Measurements from ENCODE around the gene HDHD5. TPM values are rescaled to one million over a fixed set of nuclear protein-coding genes. Genes with fewer than 3 reads are reported as not detected.
A peak's percentile ranks its signal among the peaks of the same experiment; 100 is the strongest.

HDHD5 gene
- total RNA-seq, 1 experiment from 2014 or later = 68.4 TPM

- no peak overlapping the region for H2BK20ac ChIP-seq (ENCODE audit: low read depth, low read length, poor library complexity, severe bottlenecking)
- Mint-ChIP-seq H3K9me3 (no peaks in the 10 kb centered on the region), H3K4me3 (no peak overlapping the region), H3K27me3 (ENCODE audit: low read depth) (peaks cover 24% of the 10 kb centered on the region), H3K4me1 (peaks cover 36 to 39% of the 10 kb centered on the region in 2 experiments), H3K36me3 (ENCODE audit: insufficient read depth in 1 of 3, low read depth in 3 of 3) (no peaks in the 10 kb centered on the region; a peak in 1 of 7 replicates), H3K27ac (0 out of 7 replicates have a peak overlapping the region, but pooled peaks of 1 of the 3 experiments have one; percentile 15)
- no peak overlapping the region for H3K27ac ChIP-seq (ENCODE audit: insufficient read length, low read depth, low read length)
- H3K56ac ChIP-seq (ENCODE audit: insufficient read length, low read depth, low read length) = no peak overlapping the region
- H2BK120ac ChIP-seq (ENCODE audit: low read depth, low read length, poor library complexity, severe bottlenecking) = no peak overlapping the region
- no peak overlapping the region for H2AK5ac ChIP-seq (ENCODE audit: insufficient read length, low read length)
- H3K79me1 ChIP-seq (ENCODE audit: insufficient read depth, low read depth, low read length, poor library complexity, severe bottlenecking) = peaks cover 5% of the 10 kb centered on the region
- peaks cover 4% of the 10 kb centered on the region for H3K23me2 ChIP-seq (ENCODE audit: insufficient read length, low read depth, low read length, poor library complexity, severe bottlenecking)
- no peak overlapping the region for H3K23ac ChIP-seq (ENCODE audit: insufficient read length, low read depth, low read length)
- H3K27me3 ChIP-seq (ENCODE audit: insufficient read depth, low read length) = peaks cover 3% of the 10 kb centered on the region; the same call in 1 of the 2 replicates
- no peaks in the 10 kb centered on the region for H3K9me3 ChIP-seq (ENCODE audit: control insufficient read depth, low read depth, low read length)
- no peaks in the 10 kb centered on the region for H4K20me1 ChIP-seq (ENCODE audit: control insufficient read depth, insufficient read depth, insufficient read length)
- H4K8ac ChIP-seq (replicated peaks; ENCODE audit: insufficient read length, low read depth, low read length) = no peak overlapping the region
- H3K18ac ChIP-seq (ENCODE audit: insufficient read length, low read depth, low read length) = no peak overlapping the region
- H3K79me2 ChIP-seq (ENCODE audit: insufficient read depth, low read length) = no peaks in the 10 kb centered on the region
- no peak overlapping the region for H4K5ac ChIP-seq (ENCODE audit: insufficient read length, low read depth, low read length)
- H3T11ph ChIP-seq (ENCODE audit: low read length) = no peak overlapping the region
- no peak overlapping the region for H3K4me2 ChIP-seq (ENCODE audit: insufficient read depth, insufficient read length, low read length)
- H3K9ac ChIP-seq (ENCODE audit: extremely low read depth, insufficient read length, low read length) = no peak overlapping the region
- no peak for TF ChIP-seq CTCF (conservative IDR thresholded peaks at IDR 0.05)
- no peak overlapping the region for H3K4ac ChIP-seq (ENCODE audit: low read depth, low read length)
- H2BK12ac ChIP-seq (ENCODE audit: insufficient read length, low read depth, low read length) = no peak overlapping the region
- no peak for DNase-seq
- no peak overlapping the region for H2AFZ ChIP-seq (ENCODE audit: low read length)
- H2BK5ac ChIP-seq (ENCODE audit: insufficient read length, low read length) = no peak overlapping the region
- no peak overlapping the region for H4K91ac ChIP-seq (ENCODE audit: insufficient read length, low read depth, low read length)
- no peak overlapping the region for H3K14ac ChIP-seq (ENCODE audit: insufficient read depth, low read length)
- H3K4me1 ChIP-seq (ENCODE audit: insufficient read depth, low read length) = no peaks in the 10 kb centered on the region; the same call in 1 of the 2 replicates
- no peak overlapping the region for H2BK15ac ChIP-seq (ENCODE audit: low read depth, low read length)
These were observed 68.5 kb downstream of the HDHD5 start for GRCh38 chr22:17090550-17090949.

Other genes with a start within 250 kb of the HDHD5 start
- gene GAB4, start 151.1 kb downstream of the HDHD5 start, total RNA-seq (2021) = not detected in 2 replicates
- gene IL17RA, start 74.3 kb downstream of the HDHD5 start, total RNA-seq (2021) = 8.7 and 12.4 TPM in 2 replicates
- gene TMEM121B, start 37.9 kb downstream of the HDHD5 start, total RNA-seq (2021) = 8.1 and 8.7 TPM in 2 replicates
- 57.2 and 59.3 TPM in 2 replicates for gene ADA2, start 60.2 kb upstream of the HDHD5 start, total RNA-seq (2021)
- gene CECR2, start 210.2 kb upstream of the HDHD5 start, total RNA-seq (2021) = 145 and 154 TPM in 2 replicates